ENCODE data around the gene AP1AR. TPM values are rescaled to one million over a fixed set of nuclear protein-coding genes. Genes with fewer than 3 reads are reported as not detected.
"Not testable (repeated sequence)": the region's sequence is repeated elsewhere in the genome, so short reads cannot be mapped to it uniquely, and the experiment has no call there.

The AP1AR gene, protein sequence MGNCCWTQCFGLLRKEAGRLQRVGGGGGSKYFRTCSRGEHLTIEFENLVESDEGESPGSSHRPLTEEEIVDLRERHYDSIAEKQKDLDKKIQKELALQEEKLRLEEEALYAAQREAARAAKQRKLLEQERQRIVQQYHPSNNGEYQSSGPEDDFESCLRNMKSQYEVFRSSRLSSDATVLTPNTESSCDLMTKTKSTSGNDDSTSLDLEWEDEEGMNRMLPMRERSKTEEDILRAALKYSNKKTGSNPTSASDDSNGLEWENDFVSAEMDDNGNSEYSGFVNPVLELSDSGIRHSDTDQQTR
- 127 TPM for total RNA-seq

DNA sequence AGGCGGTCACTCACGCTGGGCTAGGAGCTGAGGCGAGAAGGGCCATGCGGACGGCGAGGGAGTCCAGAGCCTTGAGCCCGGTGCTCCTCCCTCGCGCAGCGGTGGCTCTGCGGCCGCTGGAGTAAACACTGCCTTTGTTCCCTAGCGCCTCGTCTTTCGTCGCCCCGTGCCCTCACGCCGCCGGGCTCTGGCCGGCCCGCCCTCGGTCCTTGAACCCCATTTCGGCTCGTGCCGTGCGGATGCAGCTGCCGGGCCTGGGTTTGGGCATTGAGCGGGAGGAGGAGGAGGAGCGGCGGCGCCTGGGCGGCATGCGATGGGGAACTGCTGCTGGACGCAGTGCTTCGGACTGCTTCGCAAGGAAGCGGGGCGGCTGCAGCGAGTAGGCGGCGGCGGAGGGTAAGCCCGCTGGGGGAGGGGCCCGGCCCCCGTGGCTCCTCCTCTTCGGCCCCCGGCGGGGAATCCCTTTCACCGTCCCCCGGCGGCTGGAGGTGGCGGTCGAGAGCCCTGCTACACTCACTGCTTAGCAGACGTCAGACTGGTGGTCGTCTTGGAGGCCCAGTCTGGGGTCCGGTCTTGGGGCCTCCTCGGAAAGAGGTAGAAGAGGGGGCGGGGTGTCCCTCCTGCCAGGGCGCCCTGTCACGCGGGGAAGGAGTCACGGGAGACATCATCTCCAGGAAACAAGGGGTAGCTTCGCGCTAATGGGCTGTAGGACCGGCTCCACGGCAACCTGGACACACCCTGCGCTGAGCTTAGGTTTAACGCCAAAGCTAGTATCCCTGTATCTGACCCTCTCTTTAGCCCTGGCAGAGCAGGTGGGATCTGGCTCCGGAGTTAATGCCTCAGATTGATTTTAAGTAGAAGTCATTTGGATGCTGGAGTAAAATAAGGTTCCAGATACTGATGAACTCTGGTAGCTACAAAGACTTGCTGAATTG lies at the start of gene AP1AR:
TSS of gene AP1AR (plus strand) at position 9 of the 935 bp plus-strand sequence. CDS start at position 314, 305 bp downstream.
- peak; percentile 76 for DNase-seq

- no peak for DNase-seq
Measured at GRCh38 chr4:112182604-112183003, 49.0 kb upstream of the AP1AR start.

GRCh38 chr4:112183252-112183651 lies 48.3 kb upstream of the AP1AR start:
- DNase-seq, result no peak

GRCh38 chr4:112184438-112184837 lies 47.1 kb upstream of the AP1AR start:
- no peak for DNase-seq

DNA sequence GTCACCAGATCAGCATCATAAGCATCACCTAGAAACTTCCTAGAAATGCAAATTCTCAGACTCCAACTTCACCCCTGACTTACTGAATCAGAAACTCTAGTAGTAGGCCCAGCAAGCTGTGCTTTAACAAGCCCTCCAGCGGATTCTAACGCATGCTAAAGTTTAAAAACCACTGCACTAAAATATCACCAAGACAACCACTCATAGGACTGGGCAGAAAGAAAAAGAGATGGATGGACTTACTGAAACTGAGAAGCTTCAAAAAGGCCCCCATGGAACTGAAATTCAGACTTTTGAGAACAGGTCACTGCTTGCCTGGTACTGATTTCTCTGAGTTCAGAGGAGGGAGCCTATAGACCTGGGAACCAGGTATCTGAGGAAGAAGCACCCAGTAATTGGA lies 46.3 kb upstream of the AP1AR start:
- DNase-seq, result no peak

DNA sequence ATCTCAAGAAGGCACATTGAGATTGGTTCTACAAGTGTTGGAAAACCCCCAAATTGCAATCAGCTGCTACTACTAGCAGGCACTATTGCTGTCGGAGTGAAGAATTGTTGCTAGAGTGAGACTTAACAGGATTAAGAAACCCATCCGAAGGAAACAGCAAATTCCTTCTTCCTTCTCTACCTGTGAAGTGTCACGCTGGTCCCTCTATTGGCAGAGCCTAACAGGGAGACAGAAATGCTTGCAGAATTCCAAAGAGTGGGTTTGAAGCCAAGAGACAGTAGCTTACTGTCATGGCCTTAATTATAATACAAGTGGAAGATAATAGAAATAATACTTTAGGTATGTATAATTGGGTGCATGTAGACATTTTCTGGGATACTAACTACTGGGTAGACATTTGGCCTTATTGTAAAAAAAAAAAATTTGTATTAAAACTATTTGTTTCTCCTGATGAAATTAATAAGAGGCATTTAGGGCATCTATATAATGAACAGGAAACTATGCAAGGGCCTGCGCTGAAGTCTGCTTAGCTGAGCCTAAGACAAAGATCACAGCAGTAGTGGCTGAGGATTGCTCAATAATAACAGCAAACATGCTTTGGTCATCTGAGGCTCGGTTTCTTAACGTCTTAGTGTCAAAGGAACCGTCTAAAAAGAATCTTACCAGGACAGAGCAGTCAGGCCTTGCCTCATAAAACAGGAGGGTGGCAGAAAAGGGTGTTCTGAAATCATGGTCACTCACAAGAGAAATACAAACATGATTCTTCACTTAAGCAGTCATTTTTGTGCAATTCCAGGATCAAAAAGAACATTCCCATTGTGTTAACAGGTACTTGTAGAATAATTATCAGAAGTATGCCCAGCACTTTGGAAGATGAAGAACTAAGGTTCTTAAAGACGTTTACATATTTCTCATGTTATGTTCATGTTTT lies 45.6 kb upstream of the AP1AR start:
- DNase-seq, result no peak

DNA sequence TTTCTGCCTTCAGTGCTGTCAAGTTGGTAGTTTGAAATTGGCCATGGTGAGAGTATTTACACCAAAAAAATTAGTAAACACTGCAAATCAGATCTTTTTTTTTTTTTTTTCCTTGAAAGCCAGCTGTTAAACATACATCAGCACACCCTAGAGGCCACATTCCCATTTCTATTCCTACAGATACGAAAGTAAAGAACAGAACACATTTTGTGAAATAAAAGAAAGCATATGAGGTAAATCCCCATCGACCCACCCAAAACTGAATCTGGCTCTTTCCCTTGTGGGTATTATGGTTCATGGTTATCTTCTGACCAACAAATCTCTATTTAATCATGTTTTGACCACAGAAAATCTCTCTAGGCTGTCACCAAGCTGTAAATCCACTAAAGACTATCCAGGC lies 41.8 kb upstream of the AP1AR start:
- no peak for DNase-seq

GRCh38 chr4:112190684-112191083 lies 40.9 kb upstream of the AP1AR start:
- DNase-seq, result no peak

DNA sequence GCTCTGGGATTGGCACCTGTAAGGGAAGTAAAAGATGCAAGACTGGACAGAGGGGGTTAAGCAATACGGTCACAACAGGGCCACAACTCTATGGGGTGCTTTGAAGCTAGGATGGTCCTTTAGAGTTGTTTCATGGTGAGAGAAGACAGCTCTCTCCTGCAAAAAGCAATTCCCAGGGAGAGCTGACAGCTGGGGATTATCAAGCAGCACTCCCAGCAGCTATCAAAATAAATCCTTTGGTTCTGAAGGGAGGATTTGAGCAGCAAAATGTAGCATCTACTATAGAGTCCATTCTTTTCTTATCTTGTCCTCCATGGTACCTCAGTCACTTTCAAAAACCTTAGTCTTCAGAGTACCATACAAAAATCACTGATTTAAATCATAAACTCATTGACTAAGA lies 35.1 kb upstream of the AP1AR start:
- no peak for DNase-seq

- DNase-seq, result no peak
Measured at GRCh38 chr4:112199041-112199440, 32.5 kb upstream of the AP1AR start.

- DNase-seq, result no peak
Measured at GRCh38 chr4:112201915-112202505, 29.6 kb upstream of the AP1AR start.

DNA sequence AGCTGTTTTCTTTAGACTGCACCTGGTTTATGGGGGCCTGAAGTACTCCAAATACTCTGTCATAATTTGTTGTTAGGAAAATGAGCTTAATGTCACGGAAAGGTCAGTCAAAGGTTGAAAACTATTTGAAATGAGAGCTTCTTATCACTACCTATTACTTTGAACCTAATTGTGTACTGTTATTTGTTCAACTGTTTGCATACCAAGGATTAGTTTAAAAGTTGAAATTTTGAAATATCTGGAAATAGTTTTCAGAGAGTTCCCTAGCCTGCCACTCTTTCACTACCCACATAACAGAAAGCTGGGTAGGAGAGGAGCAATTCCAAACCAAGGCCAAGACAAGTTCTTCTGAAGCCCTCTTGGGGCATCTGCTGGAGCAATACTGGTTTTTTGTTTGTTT lies 28.0 kb upstream of the AP1AR start:
- DNase-seq, result no peak

- DNase-seq, result no peak
Measured at GRCh38 chr4:112206431-112206830, 25.2 kb upstream of the AP1AR start.

DNA sequence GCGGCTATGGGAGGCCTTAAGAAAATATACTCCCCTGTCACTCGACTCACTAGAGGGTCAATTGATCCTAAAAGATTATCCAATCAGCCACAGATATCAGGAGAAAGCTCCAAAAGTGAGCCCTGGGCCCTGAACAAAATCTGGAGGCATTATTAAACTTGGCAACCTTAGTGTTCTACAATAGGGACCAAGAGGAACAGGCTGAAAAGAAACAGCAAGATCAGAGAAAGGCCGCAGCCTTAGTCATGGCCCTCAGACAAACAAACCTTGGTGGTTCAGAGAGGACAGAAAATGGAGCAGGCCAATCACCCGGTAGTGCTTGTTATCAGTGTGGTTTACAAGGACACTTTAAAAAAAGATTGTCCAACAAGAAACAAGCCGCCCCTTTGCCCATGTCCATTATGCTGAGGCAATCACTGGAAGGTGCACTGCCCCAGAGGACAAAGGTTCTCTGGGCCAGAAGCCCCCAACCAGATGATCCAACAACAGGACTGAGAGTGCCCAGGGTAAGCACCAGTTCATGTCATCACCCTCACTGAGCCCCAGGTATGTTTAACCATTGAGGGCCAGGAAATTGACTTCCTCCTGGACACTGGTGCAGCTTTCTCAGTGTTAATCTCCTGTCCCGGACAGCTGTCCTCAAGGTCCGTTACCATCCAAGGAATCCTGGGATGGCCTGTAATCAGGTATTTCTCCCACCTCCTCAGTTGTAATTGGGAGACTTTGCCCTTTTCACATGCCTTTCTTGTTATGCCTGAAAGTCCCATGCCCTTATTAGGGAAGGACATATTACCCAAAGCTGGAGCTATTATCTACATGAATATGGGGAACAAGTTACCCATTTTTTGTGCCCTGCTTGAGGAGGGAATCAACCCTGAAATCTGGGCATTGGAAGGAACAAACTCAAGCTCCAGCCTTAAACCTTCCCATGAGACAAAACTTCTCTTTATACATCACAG lies 23.2 kb upstream of the AP1AR start:
- DNase-seq, result not testable (repeated sequence)

DNA sequence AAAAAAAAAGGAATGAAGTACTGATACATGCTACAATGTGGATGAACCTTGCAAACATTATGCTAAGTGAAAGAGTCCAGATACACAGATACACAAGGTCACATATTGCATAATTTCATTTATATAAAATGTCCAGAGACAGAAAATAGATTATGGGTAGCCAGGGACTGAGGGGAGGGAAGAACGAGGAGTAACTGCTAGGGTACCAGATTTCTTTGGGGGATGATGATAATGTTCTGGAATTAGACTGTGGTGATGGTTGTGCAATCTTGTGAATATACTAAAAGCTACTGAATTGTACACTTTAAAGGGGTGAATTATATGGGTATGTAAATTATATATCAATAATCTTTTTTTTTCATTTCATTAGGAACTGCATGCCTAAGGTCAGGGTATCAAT lies 20.8 kb upstream of the AP1AR start:
- DNase-seq, result no peak

GRCh38 chr4:112213091-112213490 lies 18.5 kb upstream of the AP1AR start:
- no peak for DNase-seq

DNA sequence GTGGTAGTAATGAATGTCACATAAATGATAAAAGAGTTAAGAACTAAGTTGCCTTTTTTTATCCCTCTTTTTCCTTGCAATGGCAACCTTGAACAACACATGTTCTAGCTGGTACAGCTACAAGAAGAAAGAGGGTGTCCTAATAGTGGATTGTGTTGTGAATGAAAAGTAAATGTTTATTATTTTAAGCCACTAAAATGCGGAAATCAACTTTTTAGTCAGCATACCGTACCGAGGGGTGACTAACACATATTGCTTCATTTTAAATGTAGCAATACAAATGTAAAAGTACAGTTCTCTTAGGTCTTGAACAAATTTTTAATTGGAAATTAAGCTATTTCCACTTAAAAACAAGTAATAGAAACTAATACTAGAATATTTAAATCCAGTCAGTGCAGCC lies 17.7 kb upstream of the AP1AR start:
- no peak for DNase-seq

GRCh38 chr4:112214390-112215264 lies 17.0 kb upstream of the AP1AR start:
- no peak for DNase-seq

- no peak for DNase-seq
Measured at GRCh38 chr4:112219826-112220366, 11.7 kb upstream of the AP1AR start.
